ENCODE measurements around the gene PWP2.

DNA sequence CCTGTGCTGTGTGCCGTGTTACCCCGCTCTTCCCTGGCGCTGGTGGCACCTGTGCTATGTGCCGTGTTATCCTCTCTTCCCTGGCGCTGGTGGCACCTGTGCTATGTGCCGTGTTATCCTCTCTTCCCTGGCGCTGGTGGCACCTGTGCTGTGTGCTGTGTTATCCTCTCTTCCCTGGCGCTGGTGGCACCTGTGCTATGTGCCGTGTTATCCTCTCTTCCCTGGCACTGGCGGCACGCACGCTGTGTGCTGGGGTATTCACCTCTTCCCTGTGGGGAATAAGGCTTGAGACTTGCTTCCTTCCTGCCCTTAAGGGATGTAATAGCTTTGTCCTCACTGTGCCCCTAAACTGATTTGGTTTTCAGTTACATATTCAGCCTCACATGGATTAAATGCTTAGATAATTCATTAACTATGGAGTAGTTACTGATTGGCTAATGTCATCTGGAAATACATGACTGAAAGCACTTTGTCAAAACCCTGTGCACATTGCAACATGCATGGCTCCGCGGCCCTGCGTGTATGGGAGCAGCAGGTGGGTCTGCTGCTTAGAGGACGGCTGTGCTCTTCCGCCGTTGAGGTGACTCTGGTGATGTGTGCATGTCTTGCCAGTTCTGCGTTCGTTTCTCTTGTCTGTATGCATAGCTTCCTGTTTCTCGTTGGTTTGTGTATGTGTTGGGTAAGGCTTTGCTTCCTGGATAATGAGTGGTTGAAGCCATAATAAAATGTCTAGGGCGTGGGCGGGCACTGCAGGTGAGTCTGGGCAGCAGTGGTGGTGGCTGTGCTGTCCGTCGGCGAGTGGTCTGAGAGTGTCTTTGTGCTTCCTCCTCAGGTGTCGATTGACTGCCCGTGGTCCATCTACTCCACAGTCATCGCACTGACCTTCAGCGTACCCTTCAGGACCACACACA, 17.9 kb upstream of the PWP2 start:
- TF ChIP-seq, protein P1, sequence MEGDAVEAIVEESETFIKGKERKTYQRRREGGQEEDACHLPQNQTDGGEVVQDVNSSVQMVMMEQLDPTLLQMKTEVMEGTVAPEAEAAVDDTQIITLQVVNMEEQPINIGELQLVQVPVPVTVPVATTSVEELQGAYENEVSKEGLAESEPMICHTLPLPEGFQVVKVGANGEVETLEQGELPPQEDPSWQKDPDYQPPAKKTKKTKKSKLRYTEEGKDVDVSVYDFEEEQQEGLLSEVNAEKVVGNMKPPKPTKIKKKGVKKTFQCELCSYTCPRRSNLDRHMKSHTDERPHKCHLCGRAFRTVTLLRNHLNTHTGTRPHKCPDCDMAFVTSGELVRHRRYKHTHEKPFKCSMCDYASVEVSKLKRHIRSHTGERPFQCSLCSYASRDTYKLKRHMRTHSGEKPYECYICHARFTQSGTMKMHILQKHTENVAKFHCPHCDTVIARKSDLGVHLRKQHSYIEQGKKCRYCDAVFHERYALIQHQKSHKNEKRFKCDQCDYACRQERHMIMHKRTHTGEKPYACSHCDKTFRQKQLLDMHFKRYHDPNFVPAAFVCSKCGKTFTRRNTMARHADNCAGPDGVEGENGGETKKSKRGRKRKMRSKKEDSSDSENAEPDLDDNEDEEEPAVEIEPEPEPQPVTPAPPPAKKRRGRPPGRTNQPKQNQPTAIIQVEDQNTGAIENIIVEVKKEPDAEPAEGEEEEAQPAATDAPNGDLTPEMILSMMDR (conservative IDR thresholded peaks at IDR 0.05; ENCODE audit: low read depth, low read length), result no peak
- no peak for TF ChIP-seq EZH2 (IDR thresholded peaks at IDR 0.05; ENCODE audit: borderline replicate concordance, low read depth, low read length, poor library complexity, severe bottlenecking)
